SKM-1 treated with dmso at 0.1 percent for 144 hours (cell line): ENCODE results near the gene OXLD1.

ENCODE experiments used
- DNase-seq: peaks from one replicate; lab custom pipeline; 2025; ENCODE audit not compliant: unreplicated experiment; lab: John Stamatoyannopoulos, UW

Gene OXLD1

DNA sequence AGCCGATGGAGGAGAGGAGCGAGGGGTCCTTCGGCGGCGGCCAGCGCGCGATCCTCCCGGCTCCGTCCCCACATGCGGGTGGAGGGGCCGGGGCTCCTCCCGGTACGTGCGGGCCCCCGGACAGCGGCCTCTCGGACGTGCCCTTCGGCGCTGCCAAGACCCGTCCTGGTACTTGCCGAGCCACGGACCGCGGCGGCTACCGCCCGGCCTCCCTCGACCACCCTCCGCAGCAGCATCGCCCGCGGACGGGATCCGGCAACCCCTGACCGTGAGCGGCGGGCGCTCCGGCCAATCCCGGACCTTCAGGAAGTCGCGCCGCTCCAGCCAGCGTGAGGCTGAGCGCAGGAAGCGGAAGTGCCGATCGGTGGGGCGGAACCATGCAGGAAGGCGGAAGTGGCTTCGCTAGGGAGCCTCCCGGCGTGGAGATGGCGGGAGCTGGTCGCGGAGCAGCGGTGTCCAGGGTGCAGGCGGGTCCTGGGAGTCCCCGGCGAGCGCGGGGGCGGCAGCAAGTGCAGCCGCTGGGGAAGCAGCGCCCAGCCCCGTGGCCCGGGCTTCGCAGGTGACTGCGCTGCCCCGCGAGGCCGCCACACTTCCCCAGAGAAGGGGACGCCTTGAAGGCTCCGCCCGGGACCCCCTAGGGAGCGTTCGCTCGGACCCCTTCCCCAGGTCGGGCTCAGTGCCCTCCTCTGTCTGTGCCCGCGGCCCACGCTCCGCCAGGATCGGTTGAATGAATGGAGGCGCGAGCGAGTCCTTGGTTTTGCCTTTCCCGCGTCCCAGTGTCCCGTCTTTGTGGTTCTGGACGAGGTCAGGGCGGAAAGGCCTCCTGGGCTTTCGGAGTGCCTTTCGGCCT, at the start of gene OXLD1, which contains the start of gene CCDC137:
Gene OXLD1, minus strand, starts transcription at position 264 of the 850 bp plus-strand sequence. Its CDS starts 28 bp downstream, at position 236.
Gene CCDC137, plus strand, starts transcription at position 396 of the 850 bp plus-strand sequence. Its CDS starts 30 bp downstream, at position 426.
- DNase-seq, result peak; percentile 91

DNA sequence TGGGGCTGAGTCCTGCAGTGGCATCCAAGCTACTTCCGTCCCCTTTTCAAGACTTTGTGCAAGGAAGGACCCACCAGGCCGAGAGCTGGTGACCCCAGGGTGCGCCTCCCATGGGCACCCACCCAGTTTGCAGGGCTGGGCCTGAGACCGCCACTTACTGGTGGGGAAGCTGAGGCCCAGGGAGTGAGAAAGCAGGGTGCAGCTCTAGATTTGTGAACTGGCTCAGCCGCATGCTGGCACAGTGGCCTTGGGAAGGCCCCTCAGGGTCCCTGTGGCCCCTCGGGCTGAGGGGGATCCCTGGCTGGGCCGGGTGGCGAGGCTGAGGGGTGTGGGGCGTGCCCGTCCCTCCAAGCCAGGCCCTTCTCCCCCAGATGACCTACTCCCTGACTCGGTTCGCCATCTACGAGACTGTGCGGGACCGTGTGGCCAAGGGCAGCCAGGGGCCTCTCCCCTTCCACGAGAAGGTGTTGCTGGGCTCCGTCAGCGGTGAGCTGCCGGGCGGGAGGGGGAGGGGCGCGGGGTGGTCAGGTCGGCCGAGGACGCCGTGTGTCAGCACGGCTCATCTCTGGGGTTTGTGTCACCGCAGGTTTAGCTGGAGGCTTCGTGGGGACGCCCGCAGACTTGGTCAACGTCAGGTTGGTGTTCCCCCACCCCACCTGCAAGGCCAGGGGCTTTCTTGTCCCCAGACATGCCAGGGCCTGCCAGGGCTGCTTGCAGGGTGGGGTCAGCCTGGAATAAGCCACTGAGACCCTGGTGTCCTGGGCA, 48.9 kb upstream of the OXLD1 start:
- DNase-seq, result no peak

DNA sequence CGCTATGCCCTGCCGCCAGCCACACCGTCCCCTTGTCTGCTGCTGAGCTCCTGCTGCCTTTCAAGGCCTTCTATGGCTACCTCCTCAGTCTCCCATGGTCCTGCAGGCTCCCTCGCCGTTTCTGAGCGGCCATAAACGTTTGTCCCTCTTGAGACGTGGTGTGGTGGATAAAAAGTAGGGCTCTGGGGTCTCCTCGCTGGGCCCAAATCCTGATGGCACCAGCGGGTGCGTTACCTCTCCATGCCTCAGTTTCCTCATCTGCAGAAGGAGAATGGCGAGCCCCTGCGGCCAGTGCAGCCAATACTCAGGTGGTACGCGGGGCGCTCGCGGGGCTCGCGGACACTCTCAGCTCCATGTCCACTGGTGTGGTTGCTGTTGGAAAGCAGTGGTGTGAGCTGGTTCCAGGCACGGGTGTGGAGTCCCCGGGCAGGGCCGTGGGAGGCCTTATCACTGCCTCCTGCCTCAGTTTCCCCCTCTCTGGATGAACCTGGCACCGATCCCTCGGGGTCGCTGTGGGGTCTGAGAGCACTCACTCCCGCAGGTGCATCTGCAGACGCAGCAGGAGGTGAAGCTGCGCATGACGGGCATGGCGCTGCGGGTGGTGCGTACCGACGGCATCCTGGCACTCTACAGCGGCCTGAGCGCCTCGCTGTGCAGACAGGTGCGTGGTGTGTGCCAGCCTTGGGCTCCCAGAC, 48.2 kb upstream of the OXLD1 start:
- DNase-seq, result no peak

DNA sequence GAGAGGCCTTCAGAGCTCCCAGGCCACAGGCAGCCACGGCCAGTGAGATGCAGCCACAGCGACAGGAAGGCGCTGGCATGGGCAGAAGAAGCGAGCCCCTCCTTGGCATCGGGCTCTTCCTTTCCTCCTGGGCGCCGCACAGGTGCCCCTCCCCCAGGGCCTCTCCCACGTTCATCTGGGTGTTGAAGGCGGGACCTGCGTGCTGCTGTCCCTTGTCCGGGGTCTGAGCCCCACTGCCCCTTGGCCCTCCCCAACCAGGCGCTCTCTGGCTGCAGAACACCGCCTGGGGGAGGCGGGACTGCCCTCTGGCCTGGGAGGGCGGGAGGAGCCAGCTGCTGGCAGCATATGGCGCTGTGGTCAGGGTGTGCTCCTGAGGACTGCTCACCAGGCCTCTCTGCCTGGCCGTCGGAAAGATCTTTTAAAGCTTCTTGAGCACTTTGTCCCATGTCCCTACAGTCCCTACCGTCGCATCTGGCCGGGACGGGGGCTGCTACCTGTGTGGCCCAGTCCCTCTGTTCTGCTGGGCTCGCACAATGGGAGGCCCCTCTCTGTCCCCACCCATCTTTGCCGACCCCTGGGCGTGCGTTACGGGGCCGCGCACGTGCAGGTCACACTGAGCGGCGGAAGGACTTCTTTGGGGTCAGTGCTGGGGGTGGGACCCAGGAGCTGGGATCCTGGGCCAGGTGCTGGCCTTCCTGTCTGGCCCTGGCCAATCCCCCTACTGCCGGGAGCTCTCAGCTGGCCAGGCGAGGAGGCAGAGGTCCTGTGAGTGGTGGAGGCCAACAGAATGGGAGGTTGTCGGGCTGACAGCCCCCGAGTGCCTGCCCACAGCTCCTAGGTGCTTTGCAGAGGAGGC, 47.4 kb upstream of the OXLD1 start:
- DNase-seq, result no peak

GRCh38 chr17:81713004-81713555, 46.7 kb upstream of the OXLD1 start:
- no peak for DNase-seq

- DNase-seq, result no peak
These were observed 46.1 kb upstream of the OXLD1 start for GRCh38 chr17:81712468-81713003.

DNA sequence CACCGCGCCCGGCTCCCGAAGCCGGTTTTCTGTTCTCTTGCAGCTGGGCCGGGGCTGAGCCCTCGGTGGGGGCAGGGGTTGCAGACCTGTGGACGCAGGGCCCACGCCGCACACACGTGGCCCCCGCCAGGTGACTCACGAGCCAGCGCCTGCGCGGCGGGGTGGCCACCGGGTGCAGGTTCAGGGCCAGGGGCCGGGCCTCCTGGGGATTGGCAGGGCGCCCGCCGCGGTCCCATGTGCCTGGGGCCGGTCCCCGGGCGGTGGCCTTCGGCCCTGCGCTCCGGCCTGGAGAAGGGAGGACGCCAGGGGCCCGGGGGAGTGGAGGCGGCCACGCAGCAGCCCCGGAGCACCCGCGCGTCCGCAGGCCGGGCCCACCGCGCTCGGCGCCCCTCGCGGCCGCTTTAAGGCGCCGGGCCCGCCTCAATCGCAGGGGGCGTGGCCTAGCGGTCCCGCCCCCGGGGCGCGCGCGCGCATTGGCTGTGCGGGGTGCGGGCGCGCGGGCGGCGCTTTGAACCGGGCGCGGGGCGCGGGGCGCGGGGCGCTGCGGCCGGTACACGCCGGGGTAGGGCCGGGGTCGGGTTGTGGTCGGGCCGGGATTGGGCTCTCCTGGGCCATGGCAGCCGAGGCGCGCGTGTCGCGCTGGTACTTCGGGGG, 45.5 kb upstream of the OXLD1 start, which contains the start of gene SLC25A10:
Gene SLC25A10, plus strand, starts transcription at position 471 of the 654 bp plus-strand sequence. Its CDS starts 143 bp downstream, at position 614.
- peak; percentile 76 for DNase-seq

GRCh38 chr17:81710514-81711308, 44.3 kb upstream of the OXLD1 start:
- DNase-seq, result peak; percentile 86

GRCh38 chr17:81708739-81709185, 42.4 kb upstream of the OXLD1 start:
- no peak for DNase-seq

DNA sequence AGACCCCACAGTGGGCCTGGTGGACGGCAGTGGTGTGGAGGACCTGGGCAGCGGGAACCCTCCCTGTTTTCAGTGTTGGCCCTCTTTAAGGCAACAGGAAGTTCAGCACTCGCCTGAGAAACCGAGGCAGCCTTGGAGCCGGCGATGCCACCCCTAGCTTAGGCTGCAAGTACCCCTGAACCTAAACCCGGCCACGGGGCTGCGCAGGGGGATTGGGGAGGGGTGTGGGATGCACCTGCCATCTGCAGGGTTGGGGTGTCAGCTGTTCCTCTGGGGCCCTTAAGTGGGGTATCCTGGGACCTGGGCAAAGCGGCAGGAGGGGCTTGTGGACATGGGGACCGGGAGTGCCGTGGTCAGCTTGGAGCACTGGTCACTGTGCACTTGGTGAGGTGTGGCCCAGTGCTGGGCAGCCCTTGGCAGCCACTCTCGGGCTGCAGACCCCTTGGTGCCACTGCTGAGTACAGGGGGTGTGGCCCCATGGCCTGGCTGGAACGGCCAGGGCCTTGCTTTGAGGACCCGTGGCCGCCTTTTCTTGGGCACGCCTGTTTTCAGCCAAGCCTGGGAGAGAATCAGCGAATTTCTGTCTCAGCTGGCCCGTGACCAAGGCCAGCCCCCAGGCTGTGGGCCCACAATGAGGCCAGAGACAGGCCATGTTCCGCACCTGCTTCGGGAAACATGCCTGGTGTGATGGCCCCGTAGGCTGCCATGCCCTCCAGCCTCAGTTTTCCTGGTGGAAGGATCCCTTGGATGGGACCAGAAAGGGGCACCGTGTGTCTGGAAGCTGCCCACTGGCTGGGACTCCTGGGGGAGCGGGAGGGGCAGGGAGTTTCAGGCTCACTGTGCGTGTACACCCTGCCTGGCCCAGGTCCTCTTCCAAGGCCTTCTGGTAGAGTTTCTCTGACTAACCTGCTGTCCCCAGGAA, 41.6 kb upstream of the OXLD1 start:
- no peak for DNase-seq

GRCh38 chr17:81706757-81707624, 40.6 kb upstream of the OXLD1 start:
- DNase-seq, result no peak

GRCh38 chr17:81706232-81706611, 39.8 kb upstream of the OXLD1 start:
- no peak for DNase-seq

- no peak for DNase-seq
These were observed 39.3 kb upstream of the OXLD1 start for GRCh38 chr17:81705518-81706231.

GRCh38 chr17:81703747-81704654, 37.6 kb upstream of the OXLD1 start:
- DNase-seq, result no peak
